OCI-LY3 (cell line): ENCODE measurements around the gene WAC.
"Not testable (repeated sequence)": the region's sequence is repeated elsewhere in the genome, so short reads cannot be mapped to it uniquely, and the experiment has no call there.

Experiments used
- H2AFZ ChIP-seq: fragments of 200-600, 300-600 bp; shearing (Covaris generic); 2 replicates; pipeline ENCODE4 v1.6.0; 2014; ENCODE audit warnings: antibody characterized with exemption, low read depth, low read length
- H3K27ac ChIP-seq: fragments of 200-600, 300-600 bp; sonication (generic); 2 replicates; pipeline ENCODE4 v1.5.1; 2014; ENCODE audit warnings: mild to moderate bottlenecking, low read length, moderate library complexity, mixed read lengths
- H3K27me3 ChIP-seq: fragments of 200-600, 300-600 bp; sonication (generic); 2 replicates; pipeline ENCODE4 v1.6.1; 2014; ENCODE audit warnings: low read depth, low read length, mixed read lengths
- H3K36me3 ChIP-seq: fragments of 200-600, 300-600 bp; sonication (generic); replicated peaks from 2 replicates; pipeline ENCODE3; 2014; ENCODE audit warnings: low read depth, low read length, mixed read lengths
- H3K4me1 ChIP-seq: fragments of 300-600, 200-600 bp; sonication (generic); 2 replicates; pipeline ENCODE4 v1.6.1; 2014; ENCODE audit warnings: low read length, mixed read lengths
- H3K4me2 ChIP-seq: fragments of 200-600, 300-600 bp; sonication (generic); 2 replicates; pipeline ENCODE4 v1.6.1; 2014; ENCODE audit warnings: low read length, mixed read lengths
- H3K4me3 ChIP-seq: fragments of 300-600, 200-600 bp; sonication (generic); 2 replicates; pipeline ENCODE4 v1.5.1; 2014; ENCODE audit warnings: antibody characterized with exemption, mild to moderate bottlenecking, low read length, moderate library complexity
- H3K79me2 ChIP-seq: fragments of 300-600, 200-600 bp; shearing (Covaris generic); 2 replicates; pipeline ENCODE4 v1.6.1; 2014; ENCODE audit warnings: mild to moderate bottlenecking, low read length, mixed read lengths
- H3K9ac ChIP-seq: fragments of 300-600, 200-600 bp; shearing (Covaris generic); 2 replicates; pipeline ENCODE4 v1.6.0; 2014; ENCODE audit warnings: mild to moderate bottlenecking, low read length, moderate library complexity
- H3K9me3 ChIP-seq: fragments of 200-600, 300-600 bp; shearing (Covaris generic); 2 replicates; pipeline ENCODE4 v1.6.1; 2014; ENCODE audit warnings: low read length, mixed read lengths; ENCODE audit not compliant: insufficient read depth
- H4K20me1 ChIP-seq: fragments of 200-600, 300-600 bp; sonication (generic); 2 replicates; pipeline ENCODE4 v1.6.1; 2016; ENCODE audit warnings: low read length, mixed read lengths; ENCODE audit not compliant: insufficient read depth
- EZH2phosphoT487 ChIP-seq: fragments of 200-600 bp; shearing (Covaris generic); IDR thresholded peaks from 2 replicates; pipeline ENCODE4 v1.6.1; 2018; ENCODE audit warnings: antibody characterized with exemption, mixed run types, low read depth
- TF ChIP-seq, protein P1 (sequence below): fragments of 200-600, 300-600 bp; sonication (generic); IDR thresholded peaks from 2 replicates; pipeline ENCODE4 v1.5.1; 2014; ENCODE audit warnings: antibody characterized with exemption, low read length, low read depth

The WAC gene

DNA sequence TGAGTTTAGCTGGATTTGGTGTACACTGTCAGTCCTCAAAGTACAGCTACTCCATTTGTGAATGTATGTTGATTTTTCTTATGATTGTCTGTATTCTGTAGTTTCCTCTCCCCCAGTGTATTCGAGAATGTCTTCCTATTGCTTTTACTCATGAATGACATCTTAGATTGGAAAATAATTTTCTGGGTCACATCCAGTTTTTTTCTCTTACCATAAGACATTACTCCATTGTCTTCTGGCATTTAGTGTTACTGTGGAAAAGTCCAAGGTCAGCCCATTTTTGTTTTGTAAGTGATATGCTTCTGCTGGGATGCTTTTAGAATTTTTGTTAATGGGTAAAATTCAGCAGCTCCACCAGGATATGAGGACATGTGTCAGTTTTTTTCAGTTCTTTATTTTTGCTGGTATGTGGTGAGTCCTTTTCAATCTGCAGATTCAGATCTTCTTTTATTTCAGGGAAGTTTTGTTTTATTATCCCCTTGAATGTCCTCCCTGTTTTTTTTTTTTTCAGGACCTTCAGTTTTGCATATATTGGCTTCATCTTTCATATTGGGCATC is 33.6 kb downstream of the WAC start:
- Histone ChIP-seq H3K27me3 (no peaks in the 10 kb centered on the region), H3K4me3 (no peak overlapping the region), H3K9ac (no peak overlapping the region), H4K20me1 (peaks cover 95% of the 10 kb centered on the region), H3K4me1 (peaks cover 31% of the 10 kb centered on the region), H3K79me2 (peaks cover 98% of the 10 kb centered on the region), H3K36me3 (peaks cover 27% of the 10 kb centered on the region), H3K27ac (peak overlapping the region; percentile 8; the same call in 1 of the 2 replicates), H3K4me2 (peak overlapping the region; percentile 5; the same call in 1 of the 2 replicates), H3K9me3 (no peaks in the 10 kb centered on the region), H2AFZ (no peak overlapping the region)
- TF ChIP-seq, protein P1, sequence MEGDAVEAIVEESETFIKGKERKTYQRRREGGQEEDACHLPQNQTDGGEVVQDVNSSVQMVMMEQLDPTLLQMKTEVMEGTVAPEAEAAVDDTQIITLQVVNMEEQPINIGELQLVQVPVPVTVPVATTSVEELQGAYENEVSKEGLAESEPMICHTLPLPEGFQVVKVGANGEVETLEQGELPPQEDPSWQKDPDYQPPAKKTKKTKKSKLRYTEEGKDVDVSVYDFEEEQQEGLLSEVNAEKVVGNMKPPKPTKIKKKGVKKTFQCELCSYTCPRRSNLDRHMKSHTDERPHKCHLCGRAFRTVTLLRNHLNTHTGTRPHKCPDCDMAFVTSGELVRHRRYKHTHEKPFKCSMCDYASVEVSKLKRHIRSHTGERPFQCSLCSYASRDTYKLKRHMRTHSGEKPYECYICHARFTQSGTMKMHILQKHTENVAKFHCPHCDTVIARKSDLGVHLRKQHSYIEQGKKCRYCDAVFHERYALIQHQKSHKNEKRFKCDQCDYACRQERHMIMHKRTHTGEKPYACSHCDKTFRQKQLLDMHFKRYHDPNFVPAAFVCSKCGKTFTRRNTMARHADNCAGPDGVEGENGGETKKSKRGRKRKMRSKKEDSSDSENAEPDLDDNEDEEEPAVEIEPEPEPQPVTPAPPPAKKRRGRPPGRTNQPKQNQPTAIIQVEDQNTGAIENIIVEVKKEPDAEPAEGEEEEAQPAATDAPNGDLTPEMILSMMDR: no peak
- no peak for TF ChIP-seq EZH2phosphoT487

DNA sequence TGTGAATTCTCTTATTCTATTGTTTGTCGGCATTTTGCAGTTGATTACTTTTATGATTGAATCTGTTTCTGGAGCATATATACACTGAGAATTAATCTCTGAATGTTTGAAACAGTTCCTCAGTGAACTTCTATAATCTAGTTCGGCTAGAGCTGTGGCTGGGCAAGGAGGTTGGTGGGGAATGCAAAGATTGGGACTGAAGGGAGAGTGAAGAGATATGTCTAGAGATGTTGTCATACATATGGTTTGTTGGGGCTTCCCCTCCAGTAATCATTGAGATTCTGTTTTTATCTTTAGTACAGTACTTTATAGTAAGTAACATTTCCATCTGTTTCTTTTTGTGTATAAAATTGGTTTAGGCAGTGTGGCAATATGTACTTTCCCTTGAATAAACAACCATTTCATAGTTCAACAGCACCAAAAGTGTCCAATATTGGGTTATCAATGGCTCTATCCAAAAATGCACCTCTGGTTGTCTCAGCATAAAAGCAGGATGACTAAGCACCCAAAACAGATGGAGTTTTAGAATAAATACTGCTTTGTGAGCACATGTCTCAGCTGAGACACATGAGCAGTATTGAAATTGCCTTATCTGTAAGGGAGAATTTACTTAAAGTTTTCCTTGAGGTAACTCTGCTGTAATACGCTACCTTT is 36.7 kb downstream of the WAC start:
- Histone ChIP-seq H3K27me3 (no peaks in the 10 kb centered on the region), H2AFZ (no peak overlapping the region), H3K9ac (no peak overlapping the region), H3K79me2 (peaks cover 100% of the 10 kb centered on the region), H4K20me1 (peaks cover 93% of the 10 kb centered on the region), H3K4me2 (no peak overlapping the region), H3K9me3 (no peaks in the 10 kb centered on the region), H3K27ac (no peak overlapping the region), H3K36me3 (peaks cover 28% of the 10 kb centered on the region), H3K4me1 (peaks cover 23% of the 10 kb centered on the region), H3K4me3 (no peak overlapping the region)
- TF ChIP-seq, protein P1: no peak
- no peak for TF ChIP-seq EZH2phosphoT487

- H3K27me3 ChIP-seq: no peaks in the 10 kb centered on the region
- H3K4me1 ChIP-seq: peaks cover 15% of the 10 kb centered on the region
- no peak overlapping the region for H3K27ac ChIP-seq
- H3K4me2 ChIP-seq: no peak overlapping the region
- peaks cover 93% of the 10 kb centered on the region for H4K20me1 ChIP-seq
- peaks cover 35% of the 10 kb centered on the region for H3K36me3 ChIP-seq
- no peak overlapping the region for H2AFZ ChIP-seq
- TF ChIP-seq, protein P1: no peak
- no peak for TF ChIP-seq EZH2phosphoT487
- H3K79me2 ChIP-seq: peaks cover 100% of the 10 kb centered on the region
- no peaks in the 10 kb centered on the region for H3K9me3 ChIP-seq
- no peak overlapping the region for H3K9ac ChIP-seq
- H3K4me3 ChIP-seq: no peak overlapping the region
Measured at GRCh38 chr10:28570598-28570997, 37.7 kb downstream of the WAC start.

- H3K36me3 ChIP-seq: peaks cover 36% of the 10 kb centered on the region
- no peak overlapping the region for H3K27ac ChIP-seq
- H4K20me1 ChIP-seq: peaks cover 93% of the 10 kb centered on the region
- peaks cover 10% of the 10 kb centered on the region for H3K4me1 ChIP-seq
- TF ChIP-seq, protein P1: no peak
- no peak for TF ChIP-seq EZH2phosphoT487
- H3K9ac ChIP-seq: no peak overlapping the region
- H2AFZ ChIP-seq: no peak overlapping the region
- no peak overlapping the region for H3K4me3 ChIP-seq
- peaks cover 100% of the 10 kb centered on the region for H3K79me2 ChIP-seq
- H3K27me3 ChIP-seq: no peaks in the 10 kb centered on the region
- H3K9me3 ChIP-seq: no peaks in the 10 kb centered on the region
- H3K4me2 ChIP-seq: no peak overlapping the region
Measured at GRCh38 chr10:28571265-28571664, 38.3 kb downstream of the WAC start.

DNA sequence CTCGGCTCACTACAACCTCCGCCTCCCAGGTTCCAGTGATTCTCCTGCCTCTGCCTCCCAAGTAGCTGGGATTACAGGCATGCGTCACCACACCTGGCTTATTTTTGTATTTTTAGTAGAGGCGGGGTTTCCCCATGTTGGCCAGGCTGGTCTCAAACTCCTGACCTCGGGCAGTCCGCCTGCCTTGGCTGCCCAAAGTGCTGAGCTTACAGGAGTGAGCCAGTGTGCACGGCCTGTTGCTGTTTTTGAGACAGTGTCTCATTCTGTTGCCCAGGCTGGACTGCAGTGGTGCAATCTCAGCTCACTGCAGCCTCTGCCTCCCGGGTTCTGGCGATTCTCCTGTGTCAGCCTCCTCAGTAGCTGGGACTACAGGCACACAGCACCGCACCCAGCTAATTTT is 41.3 kb downstream of the WAC start:
- Histone ChIP-seq H3K79me2 (peaks cover 100% of the 10 kb centered on the region), H3K36me3 (peaks cover 29% of the 10 kb centered on the region), H4K20me1 (peaks cover 93% of the 10 kb centered on the region)
- not testable (repeated sequence) for H3K4me1 ChIP-seq, H3K27ac ChIP-seq, H3K4me2 ChIP-seq, H3K9ac ChIP-seq, H2AFZ ChIP-seq, H3K9me3 ChIP-seq, H3K4me3 ChIP-seq, H3K27me3 ChIP-seq
